GM13977 (cell line): ENCODE data around the gene INPP4B.

Source experiments
- DNase-seq: peaks from one replicate; pipeline ENCODE4 v3.0.0; 2012; ENCODE audit warnings: low spot score
- CTCF ChIP-seq: IDR thresholded peaks from 2 replicates; pipeline ENCODE4 v1.5.1; 2012; ENCODE audit warnings: mild to moderate bottlenecking, control low read depth; ENCODE audit not compliant: insufficient read depth; ENCODE audit errors: extremely low read depth, missing control alignments
- in situ Hi-C: fragments of 300-500 bp; cut with MboI; formaldehyde crosslinking; loops from one replicate; pipeline ENCODE4 v1.12.0; 2022; ENCODE audit warnings: low sequenced_read_pairs, low pct_unique_long_range_greater_than_20kb, mixed read lengths, inconsistent platforms; ENCODE audit not compliant: unreplicated experiment

The INPP4B gene

GRCh38 chr4:142452161-142452855 lies 393.8 kb downstream of the INPP4B start:
- DNase-seq = no peak
- in situ Hi-C loops = no loop called here
- no peak for TF ChIP-seq CTCF

- DNase-seq = no peak
- in situ Hi-C loops = no loop called here
- no peak for TF ChIP-seq CTCF
These were observed 396.2 kb downstream of the INPP4B start for GRCh38 chr4:142449771-142450373.

GRCh38 chr4:142447009-142447408 lies 399.1 kb downstream of the INPP4B start:
- in situ Hi-C loops = no loop called here
- DNase-seq = no peak
- no peak for TF ChIP-seq CTCF

- in situ Hi-C loops = no loop called here
- DNase-seq = no peak
- TF ChIP-seq CTCF = no peak
These were observed 402.6 kb downstream of the INPP4B start for GRCh38 chr4:142443469-142443868.

- TF ChIP-seq CTCF = no peak
- no peak for DNase-seq
- in situ Hi-C loops = no loop called here
These were observed 406.0 kb downstream of the INPP4B start for GRCh38 chr4:142440093-142440492.

GRCh38 chr4:142435599-142436235 lies 410.4 kb downstream of the INPP4B start:
- in situ Hi-C loops = no loop called here
- no peak for DNase-seq
- no peak for TF ChIP-seq CTCF
